GM12801 (cell line): ENCODE measurements around the gene CAP2.

Source experiments
- CTCF ChIP-seq: IDR thresholded peaks from one replicate; pipeline ENCODE4 v1.5.1; 2011; ENCODE audit warnings: control low read depth; ENCODE audit not compliant: insufficient read length; ENCODE audit errors: extremely low read depth

Gene CAP2

GRCh38 chr6:17478223-17478907 is 85.0 kb downstream of the CAP2 start:
- TF ChIP-seq CTCF: no peak

GRCh38 chr6:17478946-17479345 is 85.6 kb downstream of the CAP2 start:
- no peak for TF ChIP-seq CTCF

GRCh38 chr6:17480476-17480875 is 87.1 kb downstream of the CAP2 start:
- TF ChIP-seq CTCF: no peak

GRCh38 chr6:17482711-17483110 is 89.3 kb downstream of the CAP2 start:
- TF ChIP-seq CTCF: no peak

- TF ChIP-seq CTCF: no peak
These were observed 90.1 kb downstream of the CAP2 start for GRCh38 chr6:17483391-17484016.

DNA sequence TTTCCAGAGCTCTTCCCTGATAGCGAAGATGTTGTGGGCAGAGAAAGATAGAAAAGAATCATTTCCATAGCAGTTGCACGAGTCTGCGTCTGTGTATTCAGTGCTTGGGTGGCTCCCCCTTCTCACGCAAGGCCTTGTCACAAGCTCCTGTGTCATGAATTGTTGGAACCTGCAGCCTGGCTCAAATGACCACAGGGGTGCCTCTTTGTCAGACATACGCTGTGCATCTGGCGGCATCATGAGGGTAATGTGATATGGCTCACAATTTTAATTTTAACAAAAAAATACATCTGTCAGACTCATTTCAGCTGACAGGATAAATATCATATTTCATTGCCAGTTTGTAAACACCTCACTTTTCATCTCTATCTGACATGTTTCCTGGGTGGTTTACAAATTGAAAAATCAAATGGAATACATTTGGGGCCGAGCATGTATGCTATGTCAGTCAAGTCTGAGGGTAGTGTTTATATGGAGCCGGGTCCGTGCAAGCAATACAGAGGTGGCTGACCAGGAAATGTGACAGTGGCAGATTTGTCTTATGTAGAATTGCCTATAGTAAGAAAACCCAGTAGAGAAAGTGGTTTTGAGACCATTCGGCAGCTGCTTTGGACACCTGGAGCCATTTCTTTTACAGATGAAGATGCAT is 90.9 kb downstream of the CAP2 start:
- TF ChIP-seq CTCF: no peak

DNA sequence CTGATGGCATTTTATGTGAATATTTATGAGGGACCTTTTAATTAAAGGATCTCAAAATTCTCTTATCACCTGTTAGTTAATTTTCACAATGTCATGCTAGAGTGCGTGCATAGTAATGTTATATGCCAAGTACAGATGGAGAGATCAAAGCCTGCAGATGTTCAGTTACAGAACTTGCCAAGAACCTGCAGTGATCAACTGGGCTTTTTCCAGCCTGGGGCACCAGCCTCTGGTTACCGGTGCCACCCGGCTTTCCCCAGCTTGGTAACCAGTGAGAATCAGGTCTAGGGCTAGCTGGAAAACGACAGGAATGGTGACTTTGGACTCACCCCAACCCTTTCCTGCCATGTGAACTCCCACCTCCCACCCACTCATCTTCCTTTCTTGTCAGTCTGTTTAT is 91.8 kb downstream of the CAP2 start:
- TF ChIP-seq CTCF: no peak
